GM19240 (cell line): ENCODE data around the gene FOXO3.
"Not testable (repeated sequence)": the region's sequence is repeated elsewhere in the genome, so short reads cannot be mapped to it uniquely, and the experiment has no call there.

ENCODE experiments used
- DNase-seq: peaks from one replicate; pipeline ENCODE4 v3.0.0; 2011; ENCODE audit warnings: low spot score; ENCODE audit not compliant: insufficient read length

The FOXO3 gene

GRCh38 chr6:108658785-108659184, 98.1 kb downstream of the FOXO3 start:
- DNase-seq, result not testable (repeated sequence)

- no peak for DNase-seq
Measured at GRCh38 chr6:108660251-108660650, 99.5 kb downstream of the FOXO3 start.

- DNase-seq, result no peak
Measured at GRCh38 chr6:108661430-108661829, 100.7 kb downstream of the FOXO3 start.

- DNase-seq, result no peak
Measured at GRCh38 chr6:108661982-108662381, 101.3 kb downstream of the FOXO3 start.

- DNase-seq, result no peak
Measured at GRCh38 chr6:108662702-108663101, 102.0 kb downstream of the FOXO3 start.

GRCh38 chr6:108663494-108664064, 102.9 kb downstream of the FOXO3 start:
- not testable (repeated sequence) for DNase-seq

GRCh38 chr6:108665495-108666196, 104.9 kb downstream of the FOXO3 start:
- DNase-seq, result no peak

GRCh38 chr6:108666656-108667260, 106.0 kb downstream of the FOXO3 start:
- no peak for DNase-seq

GRCh38 chr6:108667993-108668392, 107.3 kb downstream of the FOXO3 start:
- DNase-seq, result no peak

- no peak for DNase-seq
Measured at GRCh38 chr6:108669673-108670072, 109.0 kb downstream of the FOXO3 start.

GRCh38 chr6:108671175-108671574, 110.5 kb downstream of the FOXO3 start:
- no peak for DNase-seq

- DNase-seq, result no peak
Measured at GRCh38 chr6:108671790-108672189, 111.1 kb downstream of the FOXO3 start.

GRCh38 chr6:108672641-108673040, 111.9 kb downstream of the FOXO3 start:
- no peak for DNase-seq

GRCh38 chr6:108673153-108673552, 112.4 kb downstream of the FOXO3 start:
- DNase-seq, result no peak

- no peak for DNase-seq
Measured at GRCh38 chr6:108673602-108674001, 112.9 kb downstream of the FOXO3 start.

GRCh38 chr6:108675226-108676200, 114.8 kb downstream of the FOXO3 start:
- DNase-seq, result no peak

- no peak for DNase-seq
Measured at GRCh38 chr6:108676555-108676954, 115.8 kb downstream of the FOXO3 start.

- no peak for DNase-seq
Measured at GRCh38 chr6:108677357-108677756, 116.6 kb downstream of the FOXO3 start.

GRCh38 chr6:108677894-108678293, 117.2 kb downstream of the FOXO3 start:
- no peak for DNase-seq

- not testable (repeated sequence) for DNase-seq
Measured at GRCh38 chr6:108680314-108680713, 119.6 kb downstream of the FOXO3 start.

- not testable (repeated sequence) for DNase-seq
Measured at GRCh38 chr6:108681721-108682120, 121.0 kb downstream of the FOXO3 start.
